Measurements from ENCODE around the gene LMTK3. TPM values are rescaled to one million over a fixed set of nuclear protein-coding genes. Genes with fewer than 3 reads are reported as not detected.

Gene LMTK3
- total RNA-seq, 2 donors from 2014 or later: 4.2 to 9.6 TPM

DNA sequence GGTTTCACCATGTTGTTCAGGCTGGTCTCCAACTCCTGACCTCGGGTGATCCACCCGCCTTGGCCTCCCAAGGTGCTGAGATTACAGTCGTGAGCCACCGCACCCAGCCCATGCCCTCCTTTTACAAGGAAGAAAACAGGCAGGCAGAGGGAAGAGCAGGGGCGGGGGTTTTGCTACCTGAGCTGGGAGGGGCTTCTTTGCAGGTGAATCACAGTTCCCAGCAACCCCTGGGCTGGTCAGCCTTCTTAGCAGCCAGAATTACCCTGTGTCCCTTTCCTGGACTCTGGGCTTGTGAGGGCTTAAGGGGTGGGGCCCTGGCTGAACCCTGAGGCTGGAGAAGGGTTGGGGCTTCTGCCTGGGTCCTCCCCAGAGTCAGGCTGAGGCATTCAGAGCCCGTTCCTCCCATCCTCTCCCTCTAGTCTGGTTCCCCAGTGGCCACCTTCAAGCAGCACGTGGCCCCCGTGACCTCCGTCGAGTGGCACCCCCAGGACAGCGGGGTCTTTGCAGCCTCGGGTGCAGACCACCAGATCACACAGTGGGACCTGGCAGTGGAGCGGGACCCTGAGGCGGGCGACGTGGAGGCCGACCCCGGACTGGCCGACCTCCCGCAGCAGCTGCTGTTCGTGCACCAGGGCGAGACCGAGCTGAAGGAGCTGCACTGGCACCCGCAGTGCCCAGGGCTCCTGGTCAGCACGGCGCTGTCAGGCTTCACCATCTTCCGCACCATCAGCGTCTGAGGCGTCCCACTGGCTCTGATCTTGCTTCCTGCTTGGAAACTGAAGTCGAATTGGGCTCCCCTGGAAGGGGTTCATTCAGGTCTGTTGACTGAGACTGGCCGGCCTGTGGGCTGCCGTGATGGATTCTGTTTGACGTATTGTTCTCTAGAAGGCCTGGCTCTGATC is 59.1 kb downstream of the LMTK3 start:
- ATAC-seq: no peak

DNA sequence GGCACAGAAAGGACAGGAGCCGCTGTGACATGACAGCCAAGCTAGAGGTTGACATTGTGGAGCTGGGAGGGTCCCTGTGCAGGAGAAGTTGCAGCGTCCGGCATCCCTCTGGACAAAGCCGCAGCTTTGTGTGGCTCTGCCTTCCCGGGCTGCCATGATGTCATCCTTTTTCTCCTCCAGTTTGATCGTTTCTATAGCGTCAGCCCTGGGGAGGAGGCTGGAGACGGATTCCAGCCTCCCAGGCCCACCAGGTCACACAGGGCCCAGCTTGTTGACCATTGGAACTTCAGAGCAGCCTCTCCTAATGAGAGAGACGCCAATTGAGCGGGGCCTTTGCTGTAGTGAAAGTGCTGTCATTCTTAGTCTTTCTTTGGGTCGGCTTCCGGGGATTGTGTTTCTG is 60.0 kb downstream of the LMTK3 start:
- intact Hi-C loops (cut with DNase I): no loop called here
- WGBS, 2 donors: 90 to 97% methylated on average over 5 to 12 of the region's 12 CpGs

More for the DNA sequence above, 59.1 kb downstream of the LMTK3 start:
- intact Hi-C loops (cut with DNase I): no loop called here
- WGBS, 2 donors: 90 to 94% methylated on average over 9 to 33 of the region's 33 CpGs
- no peaks in the 10 kb centered on the region for H3K27me3 ChIP-seq
- DNase-seq: no peak
- no peak overlapping the region for H3K4me3 ChIP-seq
- no peaks in the 10 kb centered on the region for H3K9me3 ChIP-seq
- no peaks in the 10 kb centered on the region for H3K4me1 ChIP-seq
- no peak overlapping the region for H3K27ac ChIP-seq
- H3K36me3 ChIP-seq (replicated peaks in 1 of 2; ENCODE audit: insufficient read depth in 1 of 2, low read depth in 2 of 2): peaks cover 16 to 29% of the 10 kb centered on the region in 2 donors
- TF ChIP-seq, protein P1, sequence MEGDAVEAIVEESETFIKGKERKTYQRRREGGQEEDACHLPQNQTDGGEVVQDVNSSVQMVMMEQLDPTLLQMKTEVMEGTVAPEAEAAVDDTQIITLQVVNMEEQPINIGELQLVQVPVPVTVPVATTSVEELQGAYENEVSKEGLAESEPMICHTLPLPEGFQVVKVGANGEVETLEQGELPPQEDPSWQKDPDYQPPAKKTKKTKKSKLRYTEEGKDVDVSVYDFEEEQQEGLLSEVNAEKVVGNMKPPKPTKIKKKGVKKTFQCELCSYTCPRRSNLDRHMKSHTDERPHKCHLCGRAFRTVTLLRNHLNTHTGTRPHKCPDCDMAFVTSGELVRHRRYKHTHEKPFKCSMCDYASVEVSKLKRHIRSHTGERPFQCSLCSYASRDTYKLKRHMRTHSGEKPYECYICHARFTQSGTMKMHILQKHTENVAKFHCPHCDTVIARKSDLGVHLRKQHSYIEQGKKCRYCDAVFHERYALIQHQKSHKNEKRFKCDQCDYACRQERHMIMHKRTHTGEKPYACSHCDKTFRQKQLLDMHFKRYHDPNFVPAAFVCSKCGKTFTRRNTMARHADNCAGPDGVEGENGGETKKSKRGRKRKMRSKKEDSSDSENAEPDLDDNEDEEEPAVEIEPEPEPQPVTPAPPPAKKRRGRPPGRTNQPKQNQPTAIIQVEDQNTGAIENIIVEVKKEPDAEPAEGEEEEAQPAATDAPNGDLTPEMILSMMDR (IDR thresholded peaks at IDR 0.05): no peak
- TF ChIP-seq POLR2A (IDR thresholded peaks at IDR 0.05): no peak

DNA sequence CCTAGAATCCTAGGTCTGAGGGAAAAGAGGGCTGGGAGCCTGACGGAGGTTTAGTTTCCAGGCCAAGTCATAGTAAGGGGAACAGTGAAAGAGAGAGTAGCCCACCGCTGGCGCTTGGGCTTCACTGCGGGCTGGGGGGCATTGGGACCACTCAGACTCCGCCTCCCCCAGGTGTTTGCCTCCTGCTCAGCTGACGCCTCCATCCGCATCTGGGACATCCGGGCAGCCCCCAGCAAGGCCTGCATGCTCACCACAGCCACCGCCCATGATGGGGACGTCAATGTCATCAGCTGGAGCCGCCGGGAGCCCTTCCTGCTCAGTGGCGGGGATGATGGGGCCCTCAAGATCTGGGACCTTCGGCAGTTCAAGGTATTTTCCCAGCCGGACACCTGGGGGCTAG is 60.8 kb downstream of the LMTK3 start:
- Histone ChIP-seq H3K36me3 (replicated peaks in 1 of 2; ENCODE audit: insufficient read depth in 1 of 2, low read depth in 2 of 2) (peaks cover 16 to 29% of the 10 kb centered on the region in 2 donors), H3K27me3 (no peaks in the 10 kb centered on the region), H3K4me1 (peaks cover 6% of the 10 kb centered on the region), H3K4me3 (no peak overlapping the region), H3K27ac (no peak overlapping the region), H3K9me3 (no peaks in the 10 kb centered on the region)
- DNase-seq (no peak), ATAC-seq (no peak)
- no peak for TF ChIP-seq POLR2A (IDR thresholded peaks at IDR 0.05)
- TF ChIP-seq, protein P1 (IDR thresholded peaks at IDR 0.05): no peak
- intact Hi-C loops (cut with DNase I): no loop called here
- WGBS, 2 donors: 92 to 100% methylated on average over 6 to 15 of the region's 15 CpGs

More for the DNA sequence above, 60.0 kb downstream of the LMTK3 start:
- TF ChIP-seq POLR2A (IDR thresholded peaks at IDR 0.05): no peak
- TF ChIP-seq, protein P1 (IDR thresholded peaks at IDR 0.05): no peak
- no peak overlapping the region for H3K27ac ChIP-seq
- no peaks in the 10 kb centered on the region for H3K27me3 ChIP-seq
- no peaks in the 10 kb centered on the region for H3K9me3 ChIP-seq
- H3K4me3 ChIP-seq: no peak overlapping the region
- ATAC-seq: no peak
- H3K36me3 ChIP-seq (replicated peaks in 1 of 2; ENCODE audit: insufficient read depth in 1 of 2, low read depth in 2 of 2): peaks cover 16 to 29% of the 10 kb centered on the region in 2 donors
- H3K4me1 ChIP-seq: peaks cover under 1% of the 10 kb centered on the region
- DNase-seq: no peak

DNA sequence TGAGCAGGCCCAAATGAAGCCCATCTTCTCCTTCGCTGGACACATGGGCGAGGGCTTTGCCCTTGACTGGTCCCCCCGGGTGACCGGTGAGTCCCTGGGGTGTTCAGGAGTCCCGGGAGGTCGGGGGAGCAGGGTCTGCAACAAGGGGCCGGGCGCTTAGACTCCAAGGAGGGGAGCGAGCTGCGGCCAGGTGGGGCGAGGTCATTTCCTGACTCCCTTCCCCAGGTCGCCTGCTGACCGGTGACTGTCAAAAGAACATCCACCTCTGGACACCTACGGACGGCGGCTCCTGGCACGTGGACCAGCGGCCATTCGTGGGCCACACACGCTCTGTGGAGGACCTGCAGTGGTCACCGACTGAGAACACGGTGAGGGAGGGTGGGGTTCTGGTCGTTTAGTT is 61.2 kb downstream of the LMTK3 start:
- Histone ChIP-seq H3K27ac (no peak overlapping the region), H3K9me3 (peaks cover 0 to 2% (median 0%) of the 10 kb centered on the region in 3 donors), H3K36me3 (replicated peaks in 1 of 2; ENCODE audit: insufficient read depth in 1 of 2, low read depth in 2 of 2) (peaks cover 16 to 29% of the 10 kb centered on the region in 2 donors), H3K27me3 (no peaks in the 10 kb centered on the region), H3K4me3 (no peak overlapping the region), H3K4me1 (peaks cover 6% of the 10 kb centered on the region)
- intact Hi-C loops (cut with DNase I): no loop called here
- ATAC-seq: no peak
- no peak for DNase-seq
- TF ChIP-seq, protein P1 (IDR thresholded peaks at IDR 0.05): no peak
- TF ChIP-seq POLR2A (IDR thresholded peaks at IDR 0.05): no peak
- 91 to 92% methylated on average over 9 to 23 of the region's 23 CpGs for WGBS, 2 donors

Measured in body of pancreas (tissue), 4 donors.